GDM1 (cell line): ENCODE measurements around the gene KRTAP12-3.

ENCODE experiments used
- DNase-seq: peaks from one replicate; lab custom pipeline; 2025; lab: John Stamatoyannopoulos, UW

The KRTAP12-3 gene

GRCh38 chr21:44702973-44703730, 45.4 kb downstream of the KRTAP12-3 start:
- DNase-seq = no peak

GRCh38 chr21:44703731-44704635, 46.3 kb downstream of the KRTAP12-3 start:
- no peak for DNase-seq

GRCh38 chr21:44704636-44705001, 46.9 kb downstream of the KRTAP12-3 start:
- DNase-seq = no peak

GRCh38 chr21:44706026-44706705, 48.4 kb downstream of the KRTAP12-3 start:
- DNase-seq = no peak

GRCh38 chr21:44706706-44707581, 49.2 kb downstream of the KRTAP12-3 start:
- DNase-seq = no peak
